RWPE1 (cell line): Measurements from ENCODE around the gene SERPINA3.

Source experiments
- CTCF ChIA-PET: fragments of 350-600 bp; sonication (Branson Sonifier 250); formaldehyde crosslinking; extraction: SDS; loops from one replicate; lab custom pipeline; 2021; lab: Yijun Ruan, JAX
- POLR2A ChIA-PET: fragments of 400-600 bp; formaldehyde crosslinking; extraction: SDS; loops from one replicate; lab custom pipeline; 2020; ENCODE audit warnings: antibody characterized with exemption; ENCODE audit not compliant: low non-redundant PET; lab: Yijun Ruan, JAX
- DNase-seq: peaks from one replicate; pipeline ENCODE4 v3.0.0; 2012; ENCODE audit warnings: low spot score
- H3K27ac ChIP-seq: fragments of 450-650 bp; 2 replicates; pipeline ENCODE4 v1.5.1; 2017
- TF ChIP-seq, protein P1 (sequence below): fragments of 450-650 bp; conservative IDR thresholded peaks from 2 replicates; pipeline ENCODE4 v1.5.1; 2017; ENCODE audit warnings: low read depth, mild to moderate bottlenecking

The SERPINA3 gene

DNA sequence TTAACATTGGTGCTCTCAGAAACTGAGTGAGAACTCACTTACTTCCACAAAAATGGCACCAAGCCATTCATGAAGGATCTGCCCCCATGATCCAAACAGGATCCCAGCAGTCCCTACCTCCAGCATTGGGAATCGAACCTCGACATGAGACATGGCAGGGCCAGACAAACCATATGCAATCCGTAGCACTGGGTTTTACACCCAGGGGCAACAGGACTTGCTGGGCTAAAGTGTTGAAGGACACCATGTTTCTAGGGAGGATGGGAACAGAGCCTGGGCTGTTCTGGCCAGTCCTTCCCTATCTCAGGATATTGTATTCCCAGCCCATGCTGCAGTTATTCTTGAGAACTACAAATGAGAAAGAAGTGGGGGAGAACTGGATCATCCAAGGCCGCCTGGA is 36.6 kb downstream of the SERPINA3 start:
- TF ChIP-seq, protein P1, sequence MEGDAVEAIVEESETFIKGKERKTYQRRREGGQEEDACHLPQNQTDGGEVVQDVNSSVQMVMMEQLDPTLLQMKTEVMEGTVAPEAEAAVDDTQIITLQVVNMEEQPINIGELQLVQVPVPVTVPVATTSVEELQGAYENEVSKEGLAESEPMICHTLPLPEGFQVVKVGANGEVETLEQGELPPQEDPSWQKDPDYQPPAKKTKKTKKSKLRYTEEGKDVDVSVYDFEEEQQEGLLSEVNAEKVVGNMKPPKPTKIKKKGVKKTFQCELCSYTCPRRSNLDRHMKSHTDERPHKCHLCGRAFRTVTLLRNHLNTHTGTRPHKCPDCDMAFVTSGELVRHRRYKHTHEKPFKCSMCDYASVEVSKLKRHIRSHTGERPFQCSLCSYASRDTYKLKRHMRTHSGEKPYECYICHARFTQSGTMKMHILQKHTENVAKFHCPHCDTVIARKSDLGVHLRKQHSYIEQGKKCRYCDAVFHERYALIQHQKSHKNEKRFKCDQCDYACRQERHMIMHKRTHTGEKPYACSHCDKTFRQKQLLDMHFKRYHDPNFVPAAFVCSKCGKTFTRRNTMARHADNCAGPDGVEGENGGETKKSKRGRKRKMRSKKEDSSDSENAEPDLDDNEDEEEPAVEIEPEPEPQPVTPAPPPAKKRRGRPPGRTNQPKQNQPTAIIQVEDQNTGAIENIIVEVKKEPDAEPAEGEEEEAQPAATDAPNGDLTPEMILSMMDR, result no peak
- ChIA-PET POLR2A (no interaction called here), CTCF (no interaction called here)
- H3K27ac ChIP-seq, result no peak overlapping the region
- no peak for DNase-seq

DNA sequence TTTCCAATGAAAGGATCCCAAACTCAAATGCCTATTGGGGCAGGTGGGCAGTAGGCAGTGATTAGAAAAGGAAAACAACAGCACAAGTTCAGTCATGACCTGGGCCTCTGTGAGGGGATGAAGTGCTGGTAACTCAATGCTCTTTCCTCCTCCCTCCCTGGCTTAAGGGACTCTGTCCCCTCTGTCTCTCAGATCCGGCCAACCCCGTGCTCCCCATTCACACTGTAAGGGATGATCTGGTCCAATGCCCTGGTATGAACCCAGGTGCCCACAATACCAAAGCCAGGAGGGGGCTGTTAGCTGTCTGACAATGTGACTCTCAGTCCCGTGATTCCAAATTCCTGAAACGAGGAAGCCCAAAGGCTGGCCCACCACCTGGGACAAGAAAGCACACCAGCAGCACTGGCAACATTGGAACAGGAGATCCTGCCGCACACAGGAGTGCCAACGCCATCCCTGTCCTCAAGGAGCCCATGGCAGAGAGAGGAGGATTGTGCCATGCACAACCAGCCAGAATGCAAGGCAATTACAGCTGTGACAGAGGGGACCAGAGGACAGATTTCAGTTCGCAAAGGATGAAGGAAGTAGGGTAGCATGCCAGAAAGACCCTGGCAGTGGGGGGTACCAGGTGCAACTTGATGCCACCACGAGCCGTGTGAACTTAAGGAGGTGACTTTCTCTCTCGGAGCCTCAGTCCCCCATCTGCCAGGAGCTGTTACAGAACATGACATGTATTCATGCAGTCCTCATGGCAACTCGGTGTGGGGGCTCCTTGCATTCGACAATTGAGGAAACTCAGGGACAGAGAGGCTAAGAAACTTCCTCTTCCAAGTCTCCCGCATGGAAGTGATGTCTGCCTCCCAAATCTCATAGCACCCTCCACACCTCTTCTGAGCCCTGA is 37.6 kb downstream of the SERPINA3 start:
- TF ChIP-seq, protein P1, result no peak
- ChIA-PET POLR2A (no interaction called here), CTCF (no interaction called here)
- no peak overlapping the region for H3K27ac ChIP-seq
- no peak for DNase-seq

DNA sequence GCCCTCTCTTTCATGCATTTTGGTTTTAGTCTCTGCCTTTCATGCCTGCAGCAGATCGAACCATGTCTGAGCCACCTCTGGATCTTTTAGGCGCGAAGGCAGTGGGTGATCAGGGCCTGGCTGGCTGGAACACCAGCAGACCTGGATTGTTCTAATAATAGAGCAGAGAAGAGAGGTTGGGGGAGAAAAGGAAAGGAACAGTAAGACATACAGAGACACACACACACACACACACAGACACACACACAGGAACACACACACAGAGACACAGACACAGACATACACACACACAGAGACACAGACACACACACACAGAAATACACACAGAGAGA is 38.2 kb downstream of the SERPINA3 start:
- no peak overlapping the region for H3K27ac ChIP-seq
- DNase-seq, result no peak
- CTCF ChIA-PET, result no interaction called here
- TF ChIP-seq, protein P1, result no peak
- POLR2A ChIA-PET, result no interaction called here

DNA sequence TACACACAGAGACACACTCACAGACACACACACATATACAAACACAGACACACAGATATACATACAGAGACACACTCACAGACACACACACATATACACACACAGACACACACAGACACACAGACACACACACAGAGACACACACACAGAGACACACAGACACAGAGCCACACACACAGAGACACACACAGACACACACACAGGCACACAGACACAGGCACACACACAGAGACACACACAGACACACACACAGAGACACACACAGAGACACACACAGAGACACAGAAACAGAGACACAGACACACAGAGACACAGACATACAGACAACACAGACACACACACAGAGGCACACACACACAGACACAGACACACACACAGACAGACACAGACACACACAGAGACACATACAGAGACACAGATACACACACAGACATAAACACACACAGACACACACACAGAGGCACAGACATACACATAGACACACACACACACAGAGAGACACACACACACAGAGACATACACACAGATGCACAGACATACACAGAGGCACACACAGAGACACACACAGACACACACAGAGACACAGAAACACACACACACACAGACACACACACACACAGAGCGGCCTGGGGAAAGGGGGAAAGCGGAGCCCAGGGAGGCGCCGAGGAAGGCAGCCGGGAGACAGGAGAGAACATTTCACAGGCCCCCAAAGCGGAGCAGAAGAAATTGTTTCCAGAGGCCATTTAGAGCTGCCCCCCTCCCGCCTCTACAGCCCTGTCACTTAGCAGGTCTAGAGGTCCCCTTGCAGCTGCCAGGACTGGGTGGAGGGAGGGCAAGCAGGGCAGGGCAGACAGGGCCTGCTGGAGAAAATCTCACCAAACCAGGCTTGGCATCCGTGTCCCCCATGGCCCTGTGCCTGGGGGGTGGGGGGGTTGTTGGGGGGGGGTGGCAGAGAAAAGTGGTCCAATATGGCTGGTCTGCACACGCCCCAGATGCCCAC is 38.9 kb downstream of the SERPINA3 start:
- POLR2A ChIA-PET, result no interaction called here
- no peak overlapping the region for H3K27ac ChIP-seq
- TF ChIP-seq, protein P1, result no peak
- DNase-seq, result no peak
- CTCF ChIA-PET, result no interaction called here

DNA sequence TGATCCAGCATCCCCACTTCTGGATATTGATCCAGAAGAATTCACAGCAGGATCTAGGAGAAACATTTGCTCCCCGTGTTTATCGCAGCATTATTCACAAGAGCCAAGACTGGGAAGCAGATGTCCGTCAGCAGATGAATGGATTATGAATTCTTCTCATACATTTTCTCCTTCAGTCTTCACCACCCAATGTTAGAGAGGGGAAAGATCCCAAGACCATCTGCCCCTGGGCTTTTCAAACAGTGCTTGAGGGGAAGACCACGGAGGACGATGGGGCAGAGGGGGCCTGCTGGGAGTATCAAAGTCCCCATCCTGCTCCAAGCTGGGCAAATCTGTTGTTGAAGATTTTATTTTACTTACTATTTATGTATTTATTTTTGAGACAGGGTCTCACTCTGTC is 41.1 kb downstream of the SERPINA3 start:
- POLR2A ChIA-PET, result no interaction called here
- TF ChIP-seq, protein P1, result no peak
- no peak for DNase-seq
- CTCF ChIA-PET, result interaction anchor here (0.6 kb wide), 1 partner anchor 104 kb away, joined by 3 read pairs; no protein-coding TSS in a partner anchor
- H3K27ac ChIP-seq, result no peak overlapping the region
